Nephron progenitor cell (in vitro differentiated cells): Measurements from ENCODE around the gene ZNF487.

Source experiments
- DNase-seq: peaks from one replicate; pipeline ENCODE4 v3.0.0; 2021
- H3K27ac Mint-ChIP-seq: 2 replicates; pipeline ENCODE4 v1.8.0; 2021; ENCODE audit warnings: mild to moderate bottlenecking, moderate library complexity, mixed read lengths
- H3K27me3 Mint-ChIP-seq: 2 replicates; pipeline ENCODE4 v1.8.0; 2021; ENCODE audit warnings: mild to moderate bottlenecking, low read depth, mixed read lengths; ENCODE audit not compliant: poor library complexity
- H3K36me3 Mint-ChIP-seq: 2 replicates; pipeline ENCODE4 v1.8.0; 2021; ENCODE audit warnings: low read depth, mixed read lengths
- H3K4me1 Mint-ChIP-seq: 2 replicates; pipeline ENCODE4 v1.8.0; 2021; ENCODE audit warnings: mixed read lengths
- H3K4me3 Mint-ChIP-seq: 2 replicates; pipeline ENCODE4 v1.8.0; 2021; ENCODE audit warnings: mild to moderate bottlenecking, moderate library complexity, mixed read lengths
- H3K9me3 Mint-ChIP-seq: 2 replicates; pipeline ENCODE4 v1.8.0; 2021; ENCODE audit warnings: mild to moderate bottlenecking, moderate library complexity, mixed read lengths
- TF ChIP-seq, protein P1 (sequence below): fragments of 200-600 bp; sonication (generic); IDR thresholded peaks from 2 replicates; pipeline ENCODE4 v1.5.0; 2021; ENCODE audit warnings: antibody characterized with exemption

ZNF487 gene

DNA sequence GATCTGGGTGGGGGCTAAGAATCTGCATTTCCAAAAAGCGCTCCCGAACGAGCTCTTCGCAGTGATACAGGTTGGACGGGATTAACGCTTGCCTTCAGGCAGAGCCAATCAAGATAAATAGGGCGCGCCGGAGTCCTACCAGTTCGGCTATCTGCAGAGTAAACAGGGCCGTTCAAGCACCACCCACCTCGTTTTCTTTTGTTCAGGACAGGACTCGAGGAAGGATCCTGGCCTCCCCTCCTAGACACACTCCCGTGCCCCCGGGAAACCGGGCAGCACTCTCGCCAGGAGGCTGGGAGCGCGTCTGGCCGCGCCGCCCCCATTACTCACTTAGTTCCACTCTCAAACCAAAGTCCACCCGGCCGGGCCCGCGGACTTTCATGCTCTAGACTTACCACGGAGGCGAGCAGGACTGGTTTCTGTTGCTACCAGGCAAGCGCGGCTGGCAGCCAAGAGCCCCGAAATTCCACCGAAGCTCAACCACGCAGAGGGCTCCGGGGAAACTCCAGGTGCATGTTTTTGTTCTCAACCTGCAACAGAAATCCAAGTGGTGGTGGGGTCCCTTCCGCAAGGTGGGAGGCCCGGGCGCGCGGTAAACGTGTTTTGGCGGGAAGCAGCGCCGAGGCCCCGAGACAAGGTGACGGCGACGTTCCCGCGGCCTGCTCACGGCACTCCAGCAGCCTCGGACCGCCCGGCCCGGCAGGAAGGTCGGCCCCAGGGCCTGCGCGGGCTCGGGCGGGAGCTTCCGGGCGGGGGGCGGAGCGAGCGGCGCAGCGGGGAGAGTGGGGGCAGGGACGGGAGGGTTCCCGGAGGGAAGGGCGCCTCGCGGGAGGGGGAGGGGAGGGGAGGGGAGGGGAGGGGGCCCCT is 40.6 kb upstream of the ZNF487 start:
- TF ChIP-seq, protein P1, sequence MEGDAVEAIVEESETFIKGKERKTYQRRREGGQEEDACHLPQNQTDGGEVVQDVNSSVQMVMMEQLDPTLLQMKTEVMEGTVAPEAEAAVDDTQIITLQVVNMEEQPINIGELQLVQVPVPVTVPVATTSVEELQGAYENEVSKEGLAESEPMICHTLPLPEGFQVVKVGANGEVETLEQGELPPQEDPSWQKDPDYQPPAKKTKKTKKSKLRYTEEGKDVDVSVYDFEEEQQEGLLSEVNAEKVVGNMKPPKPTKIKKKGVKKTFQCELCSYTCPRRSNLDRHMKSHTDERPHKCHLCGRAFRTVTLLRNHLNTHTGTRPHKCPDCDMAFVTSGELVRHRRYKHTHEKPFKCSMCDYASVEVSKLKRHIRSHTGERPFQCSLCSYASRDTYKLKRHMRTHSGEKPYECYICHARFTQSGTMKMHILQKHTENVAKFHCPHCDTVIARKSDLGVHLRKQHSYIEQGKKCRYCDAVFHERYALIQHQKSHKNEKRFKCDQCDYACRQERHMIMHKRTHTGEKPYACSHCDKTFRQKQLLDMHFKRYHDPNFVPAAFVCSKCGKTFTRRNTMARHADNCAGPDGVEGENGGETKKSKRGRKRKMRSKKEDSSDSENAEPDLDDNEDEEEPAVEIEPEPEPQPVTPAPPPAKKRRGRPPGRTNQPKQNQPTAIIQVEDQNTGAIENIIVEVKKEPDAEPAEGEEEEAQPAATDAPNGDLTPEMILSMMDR, result no peak
- Mint-ChIP-seq H3K4me3 (peak overlapping the region; percentile 92), H3K9me3 (no peaks in the 10 kb centered on the region), H3K27me3 (no peaks in the 10 kb centered on the region), H3K27ac (peak overlapping the region; percentile 99), H3K4me1 (peaks cover 73% of the 10 kb centered on the region), H3K36me3 (peaks cover 35% of the 10 kb centered on the region)
- peak; percentile 83 for DNase-seq

DNA sequence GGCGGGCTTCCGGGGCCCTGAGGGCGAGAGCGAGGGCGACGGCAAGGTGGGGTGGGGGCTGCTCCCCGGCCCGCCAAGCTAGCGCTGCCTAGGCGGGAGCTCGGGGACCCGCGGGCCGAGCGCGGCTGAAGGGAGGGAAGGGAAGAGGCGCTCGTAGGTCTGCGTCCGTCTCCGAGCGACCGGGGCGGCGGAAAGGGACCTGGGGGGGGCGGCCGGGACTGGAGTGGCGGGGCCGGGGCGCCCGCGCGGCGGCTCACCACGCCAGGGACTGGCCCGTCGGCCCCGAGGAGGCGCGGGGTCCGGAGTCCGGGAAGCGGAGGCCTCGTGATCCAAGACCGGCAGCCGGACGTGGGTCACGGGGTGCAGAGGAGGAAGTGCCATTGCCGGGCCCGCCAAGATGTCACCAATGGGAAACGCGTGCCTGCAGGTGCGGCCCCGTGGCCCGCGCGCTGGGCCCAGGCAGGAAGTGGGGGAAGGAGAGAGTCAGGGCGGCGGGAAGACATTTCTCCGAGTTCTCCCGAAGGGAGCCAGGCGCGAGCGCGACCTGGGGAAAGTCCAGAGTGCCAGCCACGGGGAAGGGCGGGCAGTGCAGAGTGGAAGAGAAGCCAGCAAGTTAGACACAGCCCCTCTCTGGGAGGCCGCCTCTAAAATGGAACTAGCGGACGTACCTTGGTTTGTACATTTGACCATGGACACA is 39.8 kb upstream of the ZNF487 start:
- Mint-ChIP-seq H3K27ac (peak overlapping the region; percentile 99), H3K27me3 (no peaks in the 10 kb centered on the region), H3K4me3 (peak overlapping the region; percentile 91), H3K4me1 (peaks cover 75% of the 10 kb centered on the region), H3K9me3 (no peaks in the 10 kb centered on the region), H3K36me3 (peaks cover 28% of the 10 kb centered on the region)
- TF ChIP-seq, protein P1, result no peak
- DNase-seq, result peak; percentile 78

DNA sequence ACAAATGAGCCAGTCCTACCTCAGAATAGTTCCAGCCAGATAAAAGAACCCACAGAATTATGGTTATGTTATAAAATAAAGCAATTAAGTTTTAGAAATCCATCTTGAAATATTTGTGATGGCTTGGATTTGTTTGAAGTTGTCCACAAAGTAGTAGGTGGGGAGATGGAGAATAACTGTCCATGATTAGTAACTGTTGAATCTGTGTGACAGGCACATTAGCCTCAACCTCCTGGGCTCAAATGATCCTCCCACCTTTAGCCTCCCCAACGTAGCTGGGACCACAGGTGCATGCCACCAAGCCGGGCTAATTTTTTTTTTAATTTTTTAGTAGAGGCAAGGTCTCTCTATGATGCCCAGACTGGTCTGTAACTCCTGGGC is 38.0 kb upstream of the ZNF487 start:
- Mint-ChIP-seq H3K27ac (peak overlapping the region; percentile 99), H3K4me3 (no peak overlapping the region), H3K9me3 (no peaks in the 10 kb centered on the region), H3K36me3 (peaks cover 13% of the 10 kb centered on the region), H3K27me3 (no peaks in the 10 kb centered on the region), H3K4me1 (peaks cover 74% of the 10 kb centered on the region)
- TF ChIP-seq, protein P1, result no peak
- no peak for DNase-seq

DNA sequence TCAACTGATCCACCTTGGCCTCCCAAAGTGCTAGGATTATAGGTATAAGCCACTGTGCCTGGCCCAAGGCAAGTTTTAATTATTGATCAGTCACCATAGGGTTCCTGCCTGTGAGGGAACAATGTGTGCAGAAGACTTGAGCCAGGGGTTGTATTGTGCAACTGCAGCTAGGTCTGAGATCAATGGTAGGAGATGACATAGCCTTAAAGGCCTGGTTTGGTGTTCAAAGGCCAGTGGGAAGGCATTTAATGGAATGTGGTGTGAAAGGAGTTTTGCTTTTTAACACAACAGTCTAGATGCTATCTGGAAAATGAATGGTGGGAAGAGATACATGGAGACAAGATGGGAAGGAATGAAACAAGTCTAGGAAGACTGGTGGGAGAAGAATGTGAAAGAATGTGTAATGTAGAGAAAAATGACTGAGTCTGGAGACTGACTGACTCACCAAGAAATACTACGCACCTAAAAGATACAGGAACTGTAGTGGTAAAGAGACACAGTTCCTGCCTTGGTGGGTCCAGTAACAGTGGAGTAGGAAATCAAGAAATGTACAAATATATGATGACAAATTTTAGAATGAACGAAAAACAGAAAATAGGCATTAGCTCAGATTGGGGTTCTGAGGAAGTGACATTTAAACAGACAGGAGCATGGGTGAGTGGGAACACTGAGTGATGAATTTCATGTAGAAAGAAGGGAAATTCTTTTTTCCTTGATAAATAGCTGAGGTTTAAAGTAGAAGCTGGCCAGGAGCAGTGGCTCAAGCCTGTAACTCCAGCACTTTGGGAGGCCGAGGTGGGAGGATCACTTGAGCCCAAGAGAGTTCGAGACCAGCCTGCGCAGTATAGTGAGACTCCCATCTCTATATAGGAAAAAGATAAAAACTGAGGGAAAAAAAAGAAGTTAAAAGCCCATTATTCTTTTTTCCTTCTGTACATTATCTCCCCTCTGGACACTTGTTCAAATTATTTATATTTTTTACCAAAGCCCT is 37.3 kb upstream of the ZNF487 start:
- H3K4me3 Mint-ChIP-seq, result no peak overlapping the region
- no peak overlapping the region for H3K27ac Mint-ChIP-seq
- H3K36me3 Mint-ChIP-seq, result peaks cover 18% of the 10 kb centered on the region
- H3K4me1 Mint-ChIP-seq, result peaks cover 73% of the 10 kb centered on the region
- no peaks in the 10 kb centered on the region for H3K9me3 Mint-ChIP-seq
- TF ChIP-seq, protein P1, result no peak
- no peaks in the 10 kb centered on the region for H3K27me3 Mint-ChIP-seq
- DNase-seq, result no peak

DNA sequence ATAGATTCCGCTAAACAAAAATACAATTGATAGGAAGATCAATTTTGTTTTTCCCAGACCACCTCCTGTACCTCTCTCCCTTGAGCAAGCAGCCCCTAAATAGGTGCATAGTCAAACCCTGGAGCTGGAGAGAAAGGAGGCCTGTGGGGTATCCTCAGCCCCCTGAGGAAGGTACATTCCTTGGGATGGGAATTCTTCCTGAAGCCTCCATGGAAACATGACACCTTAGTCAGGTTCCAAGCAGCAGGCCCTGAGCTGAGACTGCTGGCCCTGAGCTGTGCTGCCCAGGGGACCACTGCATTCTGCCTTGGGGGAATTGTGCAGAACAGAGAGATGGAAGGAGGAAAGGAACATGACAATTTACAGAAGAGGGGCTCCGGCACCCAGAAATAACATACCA is 35.3 kb upstream of the ZNF487 start:
- Mint-ChIP-seq H3K9me3 (no peaks in the 10 kb centered on the region), H3K4me1 (peaks cover 74% of the 10 kb centered on the region), H3K27me3 (no peaks in the 10 kb centered on the region), H3K4me3 (peak overlapping the region; percentile 51), H3K36me3 (peaks cover 21% of the 10 kb centered on the region), H3K27ac (peak overlapping the region; percentile 95)
- DNase-seq, result peak; percentile 39
- TF ChIP-seq, protein P1, result no peak
